Neural progenitor cell (in vitro differentiated cells): Measurements from ENCODE around the gene BMP4.

Source experiments
- EZH2 ChIP-seq: fragments of 200-600 bp; sonication (generic); IDR thresholded peaks from 2 replicates; pipeline ENCODE4 v1.6.1; 2017; ENCODE audit warnings: antibody characterized with exemption, mild to moderate bottlenecking, moderate library complexity
- EZH2phosphoT487 ChIP-seq: fragments of 200-600 bp; sonication (generic); IDR thresholded peaks from 2 replicates; pipeline ENCODE4 v1.6.1; 2017; ENCODE audit warnings: antibody characterized with exemption

DNA sequence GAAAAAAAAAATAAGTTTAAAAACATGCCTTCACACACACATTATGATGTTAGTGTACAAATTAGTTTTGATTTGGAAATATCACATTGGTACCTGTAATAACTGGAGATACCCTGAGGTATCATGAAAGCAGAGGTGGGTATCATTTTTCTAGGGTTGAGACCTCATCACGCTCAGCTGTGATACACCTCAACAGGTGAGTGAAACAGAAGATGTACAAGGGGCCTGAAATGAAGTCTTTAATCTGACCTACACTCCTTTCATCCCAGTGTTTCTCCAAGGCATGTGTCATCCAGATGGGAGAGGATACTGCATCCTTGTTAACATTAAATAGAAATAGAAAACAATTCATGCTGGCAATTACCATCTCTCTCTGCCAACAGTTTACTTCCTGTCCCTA, 7.4 kb downstream of the BMP4 start:
- no peak for TF ChIP-seq EZH2
- TF ChIP-seq EZH2phosphoT487: no peak
